Activated naive CD4-positive, alpha-beta T cell treated with Interleukin-2 at 50 U/mL for 16 hours (primary cell): ENCODE data around the gene SCUBE2.

Source experiments
- DNase-seq: peaks from one replicate; pipeline ENCODE4 v3.0.0-alpha.2; 2020

The SCUBE2 gene

DNA sequence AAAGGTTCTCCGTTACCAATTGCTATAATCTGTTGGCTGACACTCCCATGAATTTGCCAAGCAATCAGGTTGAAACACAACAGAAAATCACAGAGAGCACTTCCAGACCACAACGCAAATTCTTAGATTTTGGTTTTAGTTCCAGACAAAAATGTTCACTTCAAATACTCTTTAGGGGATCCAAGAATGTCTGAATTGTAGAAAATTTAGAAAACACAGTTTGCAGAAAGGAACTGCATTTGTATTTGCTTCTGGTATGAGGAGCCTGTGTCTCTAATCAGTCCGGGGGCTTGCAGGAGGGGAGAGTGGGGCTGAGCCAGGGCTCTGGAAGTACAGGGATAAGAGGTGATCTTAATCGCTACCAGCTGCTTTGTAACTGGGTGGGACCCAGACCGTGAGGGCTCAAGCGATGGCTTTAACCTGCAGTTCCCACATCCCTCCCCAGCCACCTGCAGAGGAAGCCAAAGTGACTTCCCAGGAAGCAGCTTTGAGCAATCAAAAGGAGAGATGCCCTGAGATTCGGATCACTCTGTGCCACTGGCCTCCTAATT is 18.7 kb downstream of the SCUBE2 start:
- DNase-seq = no peak

DNA sequence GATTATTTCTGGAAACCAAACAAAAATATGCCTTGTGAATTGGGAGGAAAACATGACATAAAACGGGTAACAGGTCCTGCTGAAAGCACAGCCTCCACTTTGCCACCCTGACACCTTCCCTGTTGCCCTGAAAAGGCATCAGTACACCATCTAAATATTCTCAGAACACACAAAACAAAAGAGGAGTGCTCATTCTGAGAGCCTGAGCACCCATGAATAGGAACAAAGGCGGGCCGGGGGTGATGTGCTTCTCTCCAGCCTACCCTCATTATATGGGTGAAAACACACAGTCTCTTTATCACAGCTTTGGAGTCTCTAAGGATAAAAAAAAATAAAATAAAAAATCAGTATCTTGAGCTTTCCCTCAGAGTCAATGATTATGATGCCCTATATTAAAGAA is 19.7 kb downstream of the SCUBE2 start:
- no peak for DNase-seq

GRCh38 chr11:9070749-9071491 is 20.5 kb downstream of the SCUBE2 start:
- DNase-seq = no peak

DNA sequence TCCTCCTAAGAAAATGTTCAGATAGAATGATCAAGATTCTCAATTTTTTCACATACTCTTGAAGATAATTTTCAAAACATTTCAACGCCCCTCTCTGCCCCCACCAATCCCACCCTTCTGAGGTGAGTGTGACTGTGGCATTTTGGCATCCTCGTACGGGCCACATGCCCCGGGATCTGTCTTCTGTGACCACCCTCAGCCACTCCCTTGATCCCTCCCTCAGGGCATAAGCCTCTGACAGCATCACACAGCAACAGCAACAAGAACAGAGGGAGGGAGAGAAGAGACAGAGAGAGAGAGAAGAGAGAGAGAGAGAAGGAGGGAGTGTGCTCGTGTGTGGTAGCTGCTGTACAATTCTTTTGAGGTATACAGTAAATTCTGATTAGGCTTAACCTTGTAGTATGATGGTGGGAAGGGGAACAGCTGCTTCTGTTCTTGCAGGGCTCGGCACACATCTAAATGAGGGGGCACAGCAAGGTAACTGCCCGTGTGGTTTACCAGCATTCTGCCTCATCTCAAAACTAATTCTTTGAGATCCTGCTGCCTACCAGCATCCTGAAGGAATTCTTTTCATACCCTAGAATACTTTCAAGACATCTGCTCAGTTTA is 21.4 kb downstream of the SCUBE2 start:
- no peak for DNase-seq

DNA sequence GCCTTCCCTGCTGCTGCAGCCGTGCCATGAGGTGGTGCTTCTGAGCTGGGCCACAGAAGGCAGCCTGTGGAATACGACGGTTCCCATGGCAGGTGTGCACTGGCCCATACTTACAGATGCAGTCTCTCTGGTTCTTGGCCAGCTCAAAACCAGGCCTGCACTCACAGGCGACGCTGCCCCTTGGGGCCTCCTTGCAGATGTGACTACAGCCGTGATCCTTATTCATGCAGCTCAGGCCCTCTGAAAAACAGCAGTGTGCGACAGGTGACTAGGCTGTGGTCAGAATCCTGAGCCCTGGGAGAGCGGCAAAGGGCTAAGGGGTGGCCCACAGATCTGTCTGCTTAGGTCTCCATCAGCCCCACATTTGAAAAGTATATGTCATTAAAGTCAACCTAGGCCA is 22.1 kb downstream of the SCUBE2 start:
- DNase-seq = no peak

DNA sequence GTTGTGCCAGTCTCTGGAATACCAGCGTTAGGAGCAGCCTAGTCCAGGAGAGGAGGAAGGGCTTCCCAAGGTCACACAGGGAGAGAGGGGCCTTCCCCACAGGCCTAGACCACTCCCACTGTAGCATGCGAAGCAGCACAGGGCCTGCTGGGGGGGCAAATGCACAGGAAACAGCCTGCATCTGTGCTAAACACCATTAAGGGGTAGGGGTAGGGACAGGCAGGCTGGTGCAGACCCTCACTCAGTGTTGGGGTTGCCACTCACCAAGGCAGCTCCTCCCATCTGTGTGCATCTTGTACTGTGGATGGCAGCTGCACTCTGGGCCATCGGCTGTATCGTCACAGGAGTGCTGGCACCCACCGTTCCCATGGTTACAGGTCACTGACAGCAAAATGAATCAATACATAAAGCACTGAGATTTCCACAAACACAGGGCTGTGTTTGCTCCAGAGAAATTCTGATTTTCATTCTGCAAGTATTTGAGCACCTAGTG is 24.9 kb downstream of the SCUBE2 start:
- no peak for DNase-seq

DNA sequence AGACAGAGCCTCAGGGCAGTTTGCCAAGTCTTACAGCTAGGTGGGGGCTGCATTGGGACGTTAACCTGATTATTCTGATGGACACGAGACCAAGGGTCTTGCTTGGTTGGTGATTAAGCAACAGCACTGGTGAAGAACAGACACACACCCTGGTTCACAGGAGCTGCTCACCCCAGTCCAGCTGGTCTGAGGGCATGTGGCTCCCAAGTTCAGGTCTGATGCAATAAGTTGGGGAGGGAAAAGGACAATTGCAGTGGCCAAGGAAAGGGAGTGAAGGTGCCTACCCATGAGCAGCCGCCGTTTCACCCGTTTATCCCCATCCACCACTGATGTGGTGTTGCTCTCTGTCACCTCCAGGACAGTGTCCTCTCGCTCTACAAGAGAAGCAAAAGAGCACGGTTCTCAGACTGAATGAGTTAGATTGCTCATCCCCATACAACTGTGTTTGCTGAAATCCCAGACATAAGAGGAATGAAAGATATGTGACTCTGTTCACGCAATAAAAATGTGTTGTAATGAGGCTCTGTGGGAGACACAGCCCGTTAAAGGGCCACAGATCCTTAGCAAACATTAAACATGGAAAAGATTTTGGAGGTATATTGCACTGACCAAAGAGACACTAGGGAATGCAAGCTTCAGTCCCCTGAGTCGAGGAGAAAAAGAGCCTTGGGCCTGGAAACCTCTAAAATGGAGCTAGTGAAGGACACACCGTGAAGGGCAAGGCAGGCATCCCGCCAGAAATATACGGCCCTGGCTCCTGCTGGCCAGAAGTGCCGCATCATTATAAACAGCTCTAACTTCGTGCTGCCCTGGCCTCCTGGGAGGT is 25.6 kb downstream of the SCUBE2 start:
- DNase-seq = no peak

- DNase-seq = no peak
Observed at GRCh38 chr11:9061807-9062206, 29.6 kb downstream of the SCUBE2 start.

DNA sequence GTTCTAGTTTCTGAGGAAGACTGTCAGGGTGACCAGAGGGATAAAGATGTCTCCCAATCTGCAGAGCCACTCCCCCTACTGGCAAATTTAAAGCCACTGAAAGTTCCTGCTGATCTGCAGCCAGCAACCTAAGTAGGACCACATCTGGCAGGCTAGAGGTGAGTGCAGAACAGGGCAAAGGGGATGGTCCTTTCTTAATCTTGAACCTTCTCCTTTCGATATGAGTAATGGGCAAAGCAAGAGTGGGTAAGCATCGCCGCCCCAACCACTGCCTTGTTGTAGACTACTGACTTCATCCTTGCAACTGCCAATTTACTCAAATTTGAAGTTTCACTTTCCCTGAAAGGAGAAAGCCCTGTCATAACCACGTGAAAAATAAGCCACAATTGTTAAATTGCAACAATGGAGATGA is 30.7 kb downstream of the SCUBE2 start:
- peak; percentile 58 for DNase-seq

- DNase-seq = no peak
Observed at GRCh38 chr11:9059406-9059805, 32.0 kb downstream of the SCUBE2 start.

DNA sequence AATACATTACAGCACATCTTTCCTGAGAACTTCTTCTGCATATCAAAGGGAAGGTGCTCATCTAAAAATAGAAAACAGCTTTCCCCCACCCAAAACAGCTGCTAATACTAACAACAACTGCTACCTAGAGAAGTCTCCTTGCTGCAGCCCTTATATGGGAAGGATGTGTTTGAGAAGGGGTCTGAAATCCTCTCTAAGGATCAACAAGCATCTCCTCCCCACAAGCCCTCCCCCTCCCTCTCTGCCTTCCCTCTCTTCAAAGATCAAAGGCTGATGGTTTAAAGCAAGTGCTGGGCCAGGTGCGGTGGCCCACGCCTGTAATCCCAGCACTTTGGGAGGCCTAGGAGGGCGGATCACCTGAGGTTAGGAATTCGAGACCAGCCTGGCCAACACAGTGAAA is 33.5 kb downstream of the SCUBE2 start:
- no peak for DNase-seq

- no peak for DNase-seq
Observed at GRCh38 chr11:9057007-9057406, 34.4 kb downstream of the SCUBE2 start.

- DNase-seq = no peak
Observed at GRCh38 chr11:9056467-9056866, 34.9 kb downstream of the SCUBE2 start.

GRCh38 chr11:9053316-9054035 is 37.9 kb downstream of the SCUBE2 start:
- no peak for DNase-seq

DNA sequence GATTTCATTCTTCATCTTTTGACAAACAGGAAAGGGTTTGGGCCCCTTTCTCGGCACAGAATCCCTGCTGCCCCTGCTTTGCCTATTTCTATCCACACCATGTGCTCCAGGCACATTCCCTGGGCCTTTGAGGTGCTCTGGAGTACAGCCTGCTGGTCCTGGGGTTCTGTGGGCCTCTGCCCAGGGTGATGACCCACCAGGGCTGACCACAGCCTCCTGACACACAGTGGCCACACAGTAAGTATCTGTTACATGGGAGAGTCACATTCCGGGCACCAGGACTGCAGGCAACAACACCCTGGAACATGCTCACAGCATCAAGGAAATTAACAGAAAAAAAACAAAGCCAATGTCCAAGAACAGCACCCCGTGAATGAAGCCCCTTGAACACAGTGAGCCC is 39.1 kb downstream of the SCUBE2 start:
- DNase-seq = no peak

DNA sequence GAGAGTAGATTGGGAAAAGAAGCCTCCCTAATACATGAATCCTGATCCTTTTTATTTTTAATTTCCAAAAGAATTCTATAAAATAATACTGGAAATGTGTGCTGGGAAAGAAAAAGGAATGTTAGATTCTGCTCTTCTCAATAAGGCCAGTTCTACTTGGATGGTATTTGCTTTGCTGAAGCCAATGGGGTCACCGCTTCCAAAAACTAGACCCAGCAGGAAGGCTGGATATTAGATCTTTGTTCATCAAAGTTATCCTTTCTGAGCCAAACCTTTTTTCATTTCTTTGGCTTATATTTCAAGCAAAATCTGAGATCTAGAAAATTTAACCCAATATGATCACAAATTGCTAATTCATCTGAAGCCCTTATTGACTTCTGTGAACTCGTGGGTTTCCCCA is 41.4 kb downstream of the SCUBE2 start:
- DNase-seq = no peak

- no peak for DNase-seq
Observed at GRCh38 chr11:9047964-9048523, 43.4 kb downstream of the SCUBE2 start.

DNA sequence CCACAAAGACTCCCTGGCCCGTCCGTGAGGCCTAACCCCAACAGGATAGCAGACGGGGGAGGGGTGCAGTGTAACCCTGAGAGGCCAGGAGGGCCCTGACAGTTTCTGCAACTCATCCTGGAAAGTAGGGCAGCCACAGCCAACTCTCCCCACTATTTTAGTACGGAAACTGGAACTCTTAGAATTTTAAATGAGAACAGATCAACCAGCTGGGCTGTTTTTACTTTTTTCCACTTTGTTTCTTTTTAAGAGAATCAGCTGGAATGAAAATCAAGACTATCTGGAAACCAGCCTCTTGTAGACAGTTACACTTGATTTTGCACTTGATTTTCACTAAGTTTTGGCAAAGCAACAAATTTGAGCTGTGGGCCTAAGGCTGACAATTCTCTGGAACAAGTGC is 44.9 kb downstream of the SCUBE2 start:
- DNase-seq = no peak

DNA sequence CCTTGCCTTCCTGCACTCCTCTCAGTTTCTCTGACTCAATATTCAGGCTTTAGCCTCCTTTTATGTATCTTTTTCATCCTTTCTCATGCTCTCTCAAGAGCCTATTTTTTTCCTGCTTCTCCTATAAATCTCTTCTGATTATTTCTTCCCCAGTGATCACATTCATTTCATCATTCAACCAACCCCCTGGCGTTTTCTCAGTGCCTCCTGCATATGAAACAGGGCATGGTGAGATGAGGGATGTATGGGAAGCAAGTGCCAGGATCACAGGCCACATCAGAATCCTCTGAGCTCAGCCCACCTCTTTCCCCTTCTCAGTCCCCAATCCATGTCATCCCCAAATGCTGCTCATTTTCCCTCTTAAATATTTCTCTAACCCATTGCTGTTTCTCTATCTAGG is 48.9 kb downstream of the SCUBE2 start:
- DNase-seq = no peak

GRCh38 chr11:9041747-9042146 is 49.7 kb downstream of the SCUBE2 start:
- DNase-seq = no peak

DNA sequence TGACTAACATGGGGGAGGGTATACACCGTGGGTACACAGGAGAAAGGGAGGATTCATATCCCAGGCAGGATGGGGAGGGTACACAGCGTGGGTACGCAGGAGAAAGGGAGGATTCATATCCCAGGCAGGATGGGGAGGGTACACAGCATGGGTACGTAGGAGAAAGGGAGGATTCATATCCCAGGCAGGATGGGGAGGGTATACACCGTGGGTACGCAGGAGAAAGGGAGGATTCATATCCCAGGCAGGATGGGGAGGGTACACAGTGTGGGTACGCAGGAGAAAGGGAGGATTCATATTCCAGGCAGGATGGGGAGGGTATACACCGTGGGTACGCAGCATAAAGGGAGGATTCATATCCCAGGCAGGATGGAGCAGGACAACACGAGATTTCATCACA is 51.0 kb downstream of the SCUBE2 start:
- DNase-seq = no peak

- DNase-seq = no peak
Observed at GRCh38 chr11:9039863-9040262, 51.5 kb downstream of the SCUBE2 start.

DNA sequence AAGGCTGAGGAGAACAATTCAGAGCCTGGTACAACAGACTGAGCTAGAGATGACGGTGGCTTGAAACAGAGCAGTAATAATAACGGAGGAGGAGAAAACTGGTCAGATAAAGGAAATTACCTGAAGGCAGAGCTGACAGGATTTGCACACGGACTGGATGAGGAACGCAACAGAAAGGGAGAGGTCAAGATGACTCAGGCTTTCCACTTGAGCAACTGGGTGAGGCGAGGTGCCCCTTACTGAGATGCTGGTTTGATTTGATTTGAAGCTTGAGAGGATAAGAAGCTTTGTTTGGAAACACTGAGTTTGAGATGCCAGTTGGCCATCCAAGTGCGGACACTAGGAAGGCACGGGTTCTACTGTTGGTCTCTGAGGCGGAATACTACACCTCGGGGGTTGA is 52.2 kb downstream of the SCUBE2 start:
- no peak for DNase-seq
